ENCODE measurements around the gene DYRK1A. TPM values are rescaled to one million over a fixed set of nuclear protein-coding genes. Genes with fewer than 3 reads are reported as not detected.
A peak's percentile ranks its signal among the peaks of the same experiment; 100 is the strongest.

The DYRK1A gene
- polyA plus RNA-seq, 1 donor = 48.3 TPM

- no peak overlapping the region for H3K4me3 ChIP-seq (ENCODE audit: low read length)
- no peaks in the 10 kb centered on the region for H3K27me3 ChIP-seq (ENCODE audit: control insufficient read depth, insufficient read depth, low read length)
- peaks cover 11% of the 10 kb centered on the region for H3K4me1 ChIP-seq (ENCODE audit: control insufficient read depth, insufficient read depth, low read length)
- DNase-seq = peak in 1 of 2 donors; percentile 42
- no peaks in the 10 kb centered on the region for H3K36me3 ChIP-seq (ENCODE audit: control insufficient read depth, insufficient read depth, low read length)
- no peaks in the 10 kb centered on the region for H3K9me3 ChIP-seq (ENCODE audit: control insufficient read depth, low read depth, low read length)
- WGBS (ENCODE audit: insufficient coverage, low lambda C conversion rate) = no CpG with 5 or more reads among the region's 15 CpGs
- no peak overlapping the region for H3K27ac ChIP-seq (ENCODE audit: low read length)
Measured at GRCh38 chr21:37555672-37556261, 189.2 kb downstream of the DYRK1A start.

GRCh38 chr21:37557261-37557950, 190.8 kb downstream of the DYRK1A start:
- no peak for DNase-seq
- no peaks in the 10 kb centered on the region for H3K27me3 ChIP-seq (ENCODE audit: control insufficient read depth, insufficient read depth, low read length)
- H3K4me1 ChIP-seq (ENCODE audit: control insufficient read depth, insufficient read depth, low read length) = no peaks in the 10 kb centered on the region
- no peak overlapping the region for H3K27ac ChIP-seq (ENCODE audit: low read length)
- H3K9me3 ChIP-seq (ENCODE audit: control insufficient read depth, low read depth, low read length) = no peaks in the 10 kb centered on the region
- H3K36me3 ChIP-seq (ENCODE audit: control insufficient read depth, insufficient read depth, low read length) = no peaks in the 10 kb centered on the region
- H3K4me3 ChIP-seq (ENCODE audit: low read length) = no peak overlapping the region
- no CpG with 5 or more reads among the region's 8 CpGs for WGBS (ENCODE audit: insufficient coverage, low lambda C conversion rate)

GRCh38 chr21:37558676-37559211, 192.2 kb downstream of the DYRK1A start:
- WGBS (ENCODE audit: insufficient coverage, low lambda C conversion rate) = 100% methylated on average over 4 of the region's 8 CpGs

GRCh38 chr21:37560385-37560784, 193.8 kb downstream of the DYRK1A start:
- peaks cover 5% of the 10 kb centered on the region for H3K4me1 ChIP-seq (ENCODE audit: control insufficient read depth, insufficient read depth, low read length)
- no CpG with 5 or more reads among the region's 5 CpGs for WGBS (ENCODE audit: insufficient coverage, low lambda C conversion rate)
- no peaks in the 10 kb centered on the region for H3K27me3 ChIP-seq (ENCODE audit: control insufficient read depth, insufficient read depth, low read length)
- no peak overlapping the region for H3K27ac ChIP-seq (ENCODE audit: low read length)
- H3K36me3 ChIP-seq (ENCODE audit: control insufficient read depth, insufficient read depth, low read length) = no peaks in the 10 kb centered on the region
- peaks cover 6% of the 10 kb centered on the region for H3K9me3 ChIP-seq (ENCODE audit: control insufficient read depth, low read depth, low read length)
- no peak overlapping the region for H3K4me3 ChIP-seq (ENCODE audit: low read length)
- no peak for DNase-seq

More at GRCh38 chr21:37558676-37559211, 192.2 kb downstream of the DYRK1A start:
- no peaks in the 10 kb centered on the region for H3K36me3 ChIP-seq (ENCODE audit: control insufficient read depth, insufficient read depth, low read length)
- DNase-seq = no peak
- H3K4me1 ChIP-seq (ENCODE audit: control insufficient read depth, insufficient read depth, low read length) = peaks cover 5% of the 10 kb centered on the region
- H3K4me3 ChIP-seq (ENCODE audit: low read length) = no peak overlapping the region
- no peaks in the 10 kb centered on the region for H3K27me3 ChIP-seq (ENCODE audit: control insufficient read depth, insufficient read depth, low read length)
- H3K27ac ChIP-seq (ENCODE audit: low read length) = no peak overlapping the region
- peaks cover 6% of the 10 kb centered on the region for H3K9me3 ChIP-seq (ENCODE audit: control insufficient read depth, low read depth, low read length)

GRCh38 chr21:37561506-37561905, 194.9 kb downstream of the DYRK1A start:
- WGBS (ENCODE audit: insufficient coverage, low lambda C conversion rate) = no CpG with 5 or more reads among the region's 7 CpGs
- peaks cover 6% of the 10 kb centered on the region for H3K9me3 ChIP-seq (ENCODE audit: control insufficient read depth, low read depth, low read length)
- no peak overlapping the region for H3K27ac ChIP-seq (ENCODE audit: low read length)
- DNase-seq = no peak
- H3K4me1 ChIP-seq (ENCODE audit: control insufficient read depth, insufficient read depth, low read length) = peaks cover 5% of the 10 kb centered on the region
- H3K27me3 ChIP-seq (ENCODE audit: control insufficient read depth, insufficient read depth, low read length) = no peaks in the 10 kb centered on the region
- H3K4me3 ChIP-seq (ENCODE audit: low read length) = no peak overlapping the region
- no peaks in the 10 kb centered on the region for H3K36me3 ChIP-seq (ENCODE audit: control insufficient read depth, insufficient read depth, low read length)

GRCh38 chr21:37561941-37562919, 195.7 kb downstream of the DYRK1A start:
- Histone ChIP-seq H3K9me3 (ENCODE audit: control insufficient read depth, low read depth, low read length) (peaks cover 6% of the 10 kb centered on the region), H3K36me3 (ENCODE audit: control insufficient read depth, insufficient read depth, low read length) (no peaks in the 10 kb centered on the region), H3K4me3 (ENCODE audit: low read length) (no peak overlapping the region), H3K27ac (ENCODE audit: low read length) (no peak overlapping the region), H3K4me1 (ENCODE audit: control insufficient read depth, insufficient read depth, low read length) (peaks cover 5% of the 10 kb centered on the region), H3K27me3 (ENCODE audit: control insufficient read depth, insufficient read depth, low read length) (no peaks in the 10 kb centered on the region)
- no peak for DNase-seq
- WGBS (ENCODE audit: insufficient coverage, low lambda C conversion rate) = 100% methylated on average over 2 of the region's 11 CpGs

GRCh38 chr21:37562920-37563640, 196.5 kb downstream of the DYRK1A start:
- H3K27ac ChIP-seq (ENCODE audit: low read length) = peak overlapping the region; percentile 33
- no peaks in the 10 kb centered on the region for H3K36me3 ChIP-seq (ENCODE audit: control insufficient read depth, insufficient read depth, low read length)
- H3K4me3 ChIP-seq (ENCODE audit: low read length) = peak overlapping the region; percentile 60
- H3K9me3 ChIP-seq (ENCODE audit: control insufficient read depth, low read depth, low read length) = peaks cover 6% of the 10 kb centered on the region
- WGBS (ENCODE audit: insufficient coverage, low lambda C conversion rate) = no CpG with 5 or more reads among the region's 22 CpGs
- H3K4me1 ChIP-seq (ENCODE audit: control insufficient read depth, insufficient read depth, low read length) = peaks cover 5% of the 10 kb centered on the region
- H3K27me3 ChIP-seq (ENCODE audit: control insufficient read depth, insufficient read depth, low read length) = no peaks in the 10 kb centered on the region
- DNase-seq = no peak

- peak; percentile 92 to 94 for DNase-seq
- WGBS (ENCODE audit: insufficient coverage, low lambda C conversion rate) = no CpG with 5 or more reads among the region's 67 CpGs
- peak overlapping the region; percentile 60 for H3K4me3 ChIP-seq (ENCODE audit: low read length)
Measured at GRCh38 chr21:37563641-37564340, 197.2 kb downstream of the DYRK1A start.

GRCh38 chr21:37564341-37564923, 197.9 kb downstream of the DYRK1A start:
- Histone ChIP-seq H3K4me1 (ENCODE audit: control insufficient read depth, insufficient read depth, low read length) (peaks cover 5% of the 10 kb centered on the region), H3K36me3 (ENCODE audit: control insufficient read depth, insufficient read depth, low read length) (no peaks in the 10 kb centered on the region), H3K4me3 (ENCODE audit: low read length) (peak overlapping the region; percentile 60), H3K27me3 (ENCODE audit: control insufficient read depth, insufficient read depth, low read length) (no peaks in the 10 kb centered on the region), H3K9me3 (ENCODE audit: control insufficient read depth, low read depth, low read length) (peaks cover 6% of the 10 kb centered on the region), H3K27ac (ENCODE audit: low read length) (peak overlapping the region; percentile 74)
- DNase-seq = peak; percentile 50 to 81
- no CpG with 5 or more reads among the region's 14 CpGs for WGBS (ENCODE audit: insufficient coverage, low lambda C conversion rate)

More at GRCh38 chr21:37563641-37564340, 197.2 kb downstream of the DYRK1A start:
- Histone ChIP-seq H3K36me3 (ENCODE audit: control insufficient read depth, insufficient read depth, low read length) (no peaks in the 10 kb centered on the region), H3K27me3 (ENCODE audit: control insufficient read depth, insufficient read depth, low read length) (no peaks in the 10 kb centered on the region), H3K27ac (ENCODE audit: low read length) (peak overlapping the region; percentile 74), H3K9me3 (ENCODE audit: control insufficient read depth, low read depth, low read length) (peaks cover 6% of the 10 kb centered on the region), H3K4me1 (ENCODE audit: control insufficient read depth, insufficient read depth, low read length) (peaks cover 5% of the 10 kb centered on the region)

All from large intestine (tissue), 3 donors.